ENCODE measurements around the gene KIF25.

The KIF25 gene

DNA sequence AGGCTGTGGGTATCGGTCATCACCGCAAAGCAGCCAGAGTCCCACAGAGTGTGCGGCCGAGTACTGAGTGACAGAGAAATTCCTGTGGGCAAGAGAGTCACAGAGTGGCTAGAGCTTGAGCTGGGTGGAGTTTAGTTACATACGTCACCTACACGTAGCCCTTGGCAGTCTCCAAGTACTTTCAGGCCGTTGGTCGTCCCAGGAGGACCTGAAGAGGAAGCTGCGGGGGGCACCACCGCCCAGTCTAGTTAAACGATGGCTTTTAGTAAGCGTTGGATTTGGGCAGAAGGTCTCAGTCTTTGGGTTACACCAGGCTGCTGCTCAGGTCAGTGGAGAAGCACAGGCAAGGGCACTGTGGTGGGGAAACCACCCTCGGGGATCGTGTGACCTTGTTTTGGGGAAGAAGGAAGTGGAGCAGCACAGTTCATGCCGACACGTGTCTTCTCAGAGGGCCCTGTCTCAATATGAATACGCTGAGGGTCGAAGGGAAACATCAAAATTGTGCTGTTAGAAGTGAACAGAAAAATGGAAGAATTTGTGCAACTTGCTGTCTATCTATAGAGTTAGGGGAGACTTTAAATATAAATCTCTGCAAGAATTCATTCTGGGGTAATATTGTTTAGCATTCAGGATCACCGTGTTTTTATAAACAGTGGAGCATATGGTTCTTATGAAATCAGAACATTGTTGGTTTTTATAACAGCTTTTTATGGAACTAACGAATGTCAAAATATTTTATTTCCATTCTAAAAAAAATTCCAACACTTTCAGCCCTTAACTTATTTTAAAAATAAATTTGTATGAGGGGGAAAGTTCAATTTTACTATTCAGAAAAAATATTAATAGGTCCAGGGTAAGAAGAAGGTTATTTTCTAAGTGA lies 28.6 kb downstream of the KIF25 start (continued):
- TF ChIP-seq, protein P1, sequence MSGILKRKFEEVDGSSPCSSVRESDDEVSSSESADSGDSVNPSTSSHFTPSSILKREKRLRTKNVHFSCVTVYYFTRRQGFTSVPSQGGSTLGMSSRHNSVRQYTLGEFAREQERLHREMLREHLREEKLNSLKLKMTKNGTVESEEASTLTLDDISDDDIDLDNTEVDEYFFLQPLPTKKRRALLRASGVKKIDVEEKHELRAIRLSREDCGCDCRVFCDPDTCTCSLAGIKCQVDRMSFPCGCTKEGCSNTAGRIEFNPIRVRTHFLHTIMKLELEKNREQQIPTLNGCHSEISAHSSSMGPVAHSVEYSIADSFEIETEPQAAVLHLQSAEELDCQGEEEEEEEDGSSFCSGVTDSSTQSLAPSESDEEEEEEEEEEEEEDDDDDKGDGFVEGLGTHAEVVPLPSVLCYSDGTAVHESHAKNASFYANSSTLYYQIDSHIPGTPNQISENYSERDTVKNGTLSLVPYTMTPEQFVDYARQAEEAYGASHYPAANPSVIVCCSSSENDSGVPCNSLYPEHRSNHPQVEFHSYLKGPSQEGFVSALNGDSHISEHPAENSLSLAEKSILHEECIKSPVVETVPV (CRISPR knock-in tag; IDR thresholded peaks at IDR 0.05) = no peak
- TF ChIP-seq PPARA (CRISPR knock-in tag; IDR thresholded peaks at IDR 0.05; ENCODE audit: borderline replicate concordance) (no peak), ZC3H10 (CRISPR knock-in tag; IDR thresholded peaks at IDR 0.05) (no peak), ZNF70 (CRISPR knock-in tag; IDR thresholded peaks at IDR 0.05) (no peak)

DNA sequence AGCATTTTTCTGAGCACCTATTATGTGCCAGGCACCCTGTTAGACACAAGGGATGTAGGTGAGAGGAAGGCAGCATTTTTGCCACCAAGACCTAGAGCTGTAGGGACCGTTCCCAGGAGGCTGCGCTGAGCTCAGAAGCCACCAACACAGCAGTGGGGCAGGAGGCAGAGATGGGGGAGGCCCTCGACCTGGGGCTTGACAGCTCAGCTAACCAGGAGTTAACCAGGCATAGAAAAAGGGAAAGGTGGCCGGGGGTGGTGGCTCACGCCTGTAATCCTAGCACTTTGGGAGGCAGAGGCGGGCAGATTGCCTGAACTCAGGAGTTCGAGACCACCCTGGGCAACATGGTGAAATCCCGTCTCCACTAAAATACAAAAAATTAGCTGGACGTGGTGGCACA lies 29.5 kb downstream of the KIF25 start:
- TF ChIP-seq CSDC2 (CRISPR knock-in tag; IDR thresholded peaks at IDR 0.05) (no peak), ZFP30 (CRISPR knock-in tag; IDR thresholded peaks at IDR 0.05) (no peak), ZFP3 (CRISPR knock-in tag; IDR thresholded peaks at IDR 0.05) (no peak), TCF4 (CRISPR knock-in tag; IDR thresholded peaks at IDR 0.05; ENCODE audit: borderline replicate concordance) (no peak), SNAI2 (CRISPR knock-in tag; IDR thresholded peaks at IDR 0.05) (no peak)
- TF ChIP-seq, protein P2, sequence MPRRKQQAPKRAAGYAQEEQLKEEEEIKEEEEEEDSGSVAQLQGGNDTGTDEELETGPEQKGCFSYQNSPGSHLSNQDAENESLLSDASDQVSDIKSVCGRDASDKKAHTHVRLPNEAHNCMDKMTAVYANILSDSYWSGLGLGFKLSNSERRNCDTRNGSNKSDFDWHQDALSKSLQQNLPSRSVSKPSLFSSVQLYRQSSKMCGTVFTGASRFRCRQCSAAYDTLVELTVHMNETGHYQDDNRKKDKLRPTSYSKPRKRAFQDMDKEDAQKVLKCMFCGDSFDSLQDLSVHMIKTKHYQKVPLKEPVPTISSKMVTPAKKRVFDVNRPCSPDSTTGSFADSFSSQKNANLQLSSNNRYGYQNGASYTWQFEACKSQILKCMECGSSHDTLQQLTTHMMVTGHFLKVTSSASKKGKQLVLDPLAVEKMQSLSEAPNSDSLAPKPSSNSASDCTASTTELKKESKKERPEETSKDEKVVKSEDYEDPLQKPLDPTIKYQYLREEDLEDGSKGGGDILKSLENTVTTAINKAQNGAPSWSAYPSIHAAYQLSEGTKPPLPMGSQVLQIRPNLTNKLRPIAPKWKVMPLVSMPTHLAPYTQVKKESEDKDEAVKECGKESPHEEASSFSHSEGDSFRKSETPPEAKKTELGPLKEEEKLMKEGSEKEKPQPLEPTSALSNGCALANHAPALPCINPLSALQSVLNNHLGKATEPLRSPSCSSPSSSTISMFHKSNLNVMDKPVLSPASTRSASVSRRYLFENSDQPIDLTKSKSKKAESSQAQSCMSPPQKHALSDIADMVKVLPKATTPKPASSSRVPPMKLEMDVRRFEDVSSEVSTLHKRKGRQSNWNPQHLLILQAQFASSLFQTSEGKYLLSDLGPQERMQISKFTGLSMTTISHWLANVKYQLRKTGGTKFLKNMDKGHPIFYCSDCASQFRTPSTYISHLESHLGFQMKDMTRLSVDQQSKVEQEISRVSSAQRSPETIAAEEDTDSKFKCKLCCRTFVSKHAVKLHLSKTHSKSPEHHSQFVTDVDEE (CRISPR knock-in tag; IDR thresholded peaks at IDR 0.05) = no peak
- TF ChIP-seq, protein P1 (CRISPR knock-in tag; IDR thresholded peaks at IDR 0.05) = no peak
- no peak for ATAC-seq

GRCh38 chr6:168027521-168027920 lies 30.1 kb downstream of the KIF25 start:
- TF ChIP-seq TCF4 (CRISPR knock-in tag; IDR thresholded peaks at IDR 0.05; ENCODE audit: borderline replicate concordance) (no peak), ZFP30 (CRISPR knock-in tag; IDR thresholded peaks at IDR 0.05) (no peak), ARNTL (CRISPR knock-in tag; IDR thresholded peaks at IDR 0.05; ENCODE audit: borderline replicate concordance, low read depth) (no peak), POU6F1 (CRISPR knock-in tag; IDR thresholded peaks at IDR 0.05; ENCODE audit: borderline replicate concordance, low read depth) (no peak), TOX (CRISPR knock-in tag; IDR thresholded peaks at IDR 0.05; ENCODE audit: borderline replicate concordance) (no peak), ZNF70 (CRISPR knock-in tag; IDR thresholded peaks at IDR 0.05) (no peak), CREB5 (CRISPR knock-in tag; IDR thresholded peaks at IDR 0.05; ENCODE audit: low read depth) (no peak), ZFP3 (CRISPR knock-in tag; IDR thresholded peaks at IDR 0.05) (no peak), ZC3H10 (CRISPR knock-in tag; IDR thresholded peaks at IDR 0.05) (no peak), PPARA (CRISPR knock-in tag; IDR thresholded peaks at IDR 0.05; ENCODE audit: borderline replicate concordance) (no peak), ZNF8 (CRISPR knock-in tag; IDR thresholded peaks at IDR 0.05) (no peak), SNAI2 (CRISPR knock-in tag; IDR thresholded peaks at IDR 0.05) (no peak), BACH2 (CRISPR knock-in tag; IDR thresholded peaks at IDR 0.05; ENCODE audit: borderline replicate concordance) (no peak), ISL1 (CRISPR knock-in tag; IDR thresholded peaks at IDR 0.05) (no peak)
- TF ChIP-seq, protein P1 (CRISPR knock-in tag; IDR thresholded peaks at IDR 0.05) = no peak
- TF ChIP-seq, protein P2 (CRISPR knock-in tag; IDR thresholded peaks at IDR 0.05) = no peak
- TF ChIP-seq, protein P3, sequence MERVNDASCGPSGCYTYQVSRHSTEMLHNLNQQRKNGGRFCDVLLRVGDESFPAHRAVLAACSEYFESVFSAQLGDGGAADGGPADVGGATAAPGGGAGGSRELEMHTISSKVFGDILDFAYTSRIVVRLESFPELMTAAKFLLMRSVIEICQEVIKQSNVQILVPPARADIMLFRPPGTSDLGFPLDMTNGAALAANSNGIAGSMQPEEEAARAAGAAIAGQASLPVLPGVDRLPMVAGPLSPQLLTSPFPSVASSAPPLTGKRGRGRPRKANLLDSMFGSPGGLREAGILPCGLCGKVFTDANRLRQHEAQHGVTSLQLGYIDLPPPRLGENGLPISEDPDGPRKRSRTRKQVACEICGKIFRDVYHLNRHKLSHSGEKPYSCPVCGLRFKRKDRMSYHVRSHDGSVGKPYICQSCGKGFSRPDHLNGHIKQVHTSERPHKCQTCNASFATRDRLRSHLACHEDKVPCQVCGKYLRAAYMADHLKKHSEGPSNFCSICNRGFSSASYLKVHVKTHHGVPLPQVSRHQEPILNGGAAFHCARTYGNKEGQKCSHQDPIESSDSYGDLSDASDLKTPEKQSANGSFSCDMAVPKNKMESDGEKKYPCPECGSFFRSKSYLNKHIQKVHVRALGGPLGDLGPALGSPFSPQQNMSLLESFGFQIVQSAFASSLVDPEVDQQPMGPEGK (CRISPR knock-in tag; IDR thresholded peaks at IDR 0.05; ENCODE audit: borderline replicate concordance) = no peak
- ATAC-seq = no peak
